ENCODE measurements around the gene ABCC9.
"Not testable (repeated sequence)": the region's sequence is repeated elsewhere in the genome, so short reads cannot be mapped to it uniquely, and the experiment has no call there.

The ABCC9 gene

DNA sequence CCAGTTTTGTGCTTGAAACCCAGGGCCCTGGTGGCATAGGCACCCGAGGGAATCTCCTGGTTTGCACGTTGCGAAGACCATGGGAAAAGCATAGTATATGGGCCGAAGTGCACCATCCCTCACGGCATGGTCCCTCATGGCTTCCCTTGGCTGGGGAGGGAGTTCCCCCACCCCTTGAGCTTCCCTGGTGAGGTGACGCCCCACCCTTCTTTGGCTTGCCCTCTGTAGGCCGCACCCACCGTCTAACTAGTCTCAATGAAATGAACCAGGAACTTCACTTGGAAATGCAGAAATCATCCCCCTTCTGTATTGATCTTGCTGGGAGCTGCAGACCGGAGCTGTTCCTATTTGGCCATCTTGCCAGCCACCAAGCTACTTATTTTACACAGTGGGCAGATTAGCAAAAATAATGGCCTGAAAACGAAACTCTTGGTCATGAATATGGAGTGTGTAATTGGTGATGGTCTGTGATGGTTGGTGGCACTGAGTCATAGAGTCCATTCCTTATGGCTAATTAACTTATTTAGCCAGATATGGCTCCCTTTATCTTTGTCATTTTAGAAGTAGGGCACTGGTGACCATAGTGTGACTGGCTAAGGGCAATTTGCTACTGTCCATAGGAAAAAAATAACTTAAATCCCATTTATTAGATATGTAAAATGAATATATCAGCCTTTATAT, 145.4 kb downstream of the ABCC9 start:
- Histone ChIP-seq H3K27me3 (ENCODE audit: insufficient read depth, low read depth) (no peaks in the 10 kb centered on the region), H3K36me3 (ENCODE audit: insufficient read depth) (no peaks in the 10 kb centered on the region), H3K9ac (no peak overlapping the region), H2AFZ (ENCODE audit: low read depth) (no peak overlapping the region), H3K4me1 (ENCODE audit: low read depth, poor library complexity, severe bottlenecking) (no peaks in the 10 kb centered on the region), H3K4me2 (no peak overlapping the region), H3K79me2 (ENCODE audit: insufficient read depth, low read depth) (no peaks in the 10 kb centered on the region), H4K20me1 (ENCODE audit: insufficient read depth) (no peaks in the 10 kb centered on the region), H3K4me3 (IDR thresholded peaks at IDR 0.05; ENCODE audit: insufficient read depth, low read depth, low read length) (no peak overlapping the region), H3K27ac (no peak overlapping the region)
- no peak for TF ChIP-seq CTCF (conservative IDR thresholded peaks at IDR 0.05; ENCODE audit: low read depth, low read length)

DNA sequence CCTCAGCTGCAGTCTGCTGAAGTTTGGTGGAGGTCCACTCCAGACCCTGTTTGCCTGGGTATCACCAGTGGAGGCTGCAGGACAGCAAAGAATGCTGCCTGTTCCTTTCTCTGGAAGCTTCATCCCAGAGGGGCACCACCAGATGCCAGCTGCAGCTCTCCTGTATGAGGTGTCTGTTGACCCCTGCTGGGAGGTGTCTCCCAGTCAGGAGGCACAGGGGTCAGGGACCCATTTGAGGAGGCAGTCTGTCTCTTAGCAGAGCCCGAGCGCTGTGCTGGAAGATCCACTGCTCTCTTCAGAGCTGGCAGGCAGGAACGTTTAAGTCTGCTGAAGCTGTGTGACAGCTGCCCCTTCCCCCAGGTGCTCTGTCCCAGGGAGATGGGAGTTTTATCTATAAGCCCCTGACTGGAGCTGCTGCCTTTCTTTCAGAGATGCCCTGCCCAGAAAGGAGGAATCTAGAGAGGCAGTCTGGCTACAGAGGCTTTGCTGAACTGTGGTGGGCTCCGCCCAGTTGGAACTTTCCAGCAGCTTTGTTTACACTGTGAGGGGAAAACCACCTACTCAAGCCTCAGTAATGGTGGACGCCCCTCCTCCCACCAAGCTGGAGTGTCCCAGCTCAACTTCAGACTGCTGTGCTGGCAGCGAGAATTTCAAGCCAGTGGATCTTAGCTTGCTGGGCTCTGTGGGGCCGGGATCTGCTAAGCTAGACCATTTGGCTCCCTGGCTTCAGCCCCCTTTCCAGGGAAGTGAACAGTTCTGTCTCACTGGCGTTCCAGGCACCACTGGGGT, 146.2 kb downstream of the ABCC9 start:
- H4K20me1 ChIP-seq (ENCODE audit: insufficient read depth); H3K79me2 ChIP-seq (ENCODE audit: insufficient read depth, low read depth); H3K4me1 ChIP-seq (ENCODE audit: low read depth, poor library complexity, severe bottlenecking); H3K27me3 ChIP-seq (ENCODE audit: insufficient read depth, low read depth); H3K4me3 ChIP-seq (IDR thresholded peaks at IDR 0.05; ENCODE audit: insufficient read depth, low read depth, low read length); H2AFZ ChIP-seq (ENCODE audit: low read depth); H3K4me2 ChIP-seq; H3K36me3 ChIP-seq (ENCODE audit: insufficient read depth); H3K9ac ChIP-seq; H3K27ac ChIP-seq: not testable (repeated sequence)

DNA sequence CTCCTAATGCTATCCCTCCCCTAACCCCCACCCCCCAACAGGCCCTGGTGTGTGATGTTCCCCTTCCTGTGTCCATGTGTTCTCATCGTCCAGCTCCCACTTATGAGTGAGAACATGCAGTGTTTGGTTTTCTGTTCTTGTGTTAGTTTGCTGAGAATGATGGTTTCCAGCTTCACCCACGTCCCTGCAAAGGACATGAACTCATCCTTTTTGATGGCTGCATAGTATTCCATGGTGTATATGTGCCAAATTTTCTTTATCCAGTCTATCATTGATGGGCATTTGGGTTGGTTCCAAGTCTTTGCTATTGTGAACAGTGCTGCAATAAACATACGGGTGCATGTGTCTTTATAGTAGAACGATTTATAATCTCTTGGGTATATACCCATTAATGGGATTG, 151.5 kb downstream of the ABCC9 start:
- not testable (repeated sequence) for H3K4me1 ChIP-seq (ENCODE audit: low read depth, poor library complexity, severe bottlenecking); H3K9ac ChIP-seq; H3K4me2 ChIP-seq; H3K27ac ChIP-seq; H4K20me1 ChIP-seq (ENCODE audit: insufficient read depth); H3K27me3 ChIP-seq (ENCODE audit: insufficient read depth, low read depth); H3K79me2 ChIP-seq (ENCODE audit: insufficient read depth, low read depth); H2AFZ ChIP-seq (ENCODE audit: low read depth); H3K4me3 ChIP-seq (IDR thresholded peaks at IDR 0.05; ENCODE audit: insufficient read depth, low read depth, low read length); H3K36me3 ChIP-seq (ENCODE audit: insufficient read depth)

DNA sequence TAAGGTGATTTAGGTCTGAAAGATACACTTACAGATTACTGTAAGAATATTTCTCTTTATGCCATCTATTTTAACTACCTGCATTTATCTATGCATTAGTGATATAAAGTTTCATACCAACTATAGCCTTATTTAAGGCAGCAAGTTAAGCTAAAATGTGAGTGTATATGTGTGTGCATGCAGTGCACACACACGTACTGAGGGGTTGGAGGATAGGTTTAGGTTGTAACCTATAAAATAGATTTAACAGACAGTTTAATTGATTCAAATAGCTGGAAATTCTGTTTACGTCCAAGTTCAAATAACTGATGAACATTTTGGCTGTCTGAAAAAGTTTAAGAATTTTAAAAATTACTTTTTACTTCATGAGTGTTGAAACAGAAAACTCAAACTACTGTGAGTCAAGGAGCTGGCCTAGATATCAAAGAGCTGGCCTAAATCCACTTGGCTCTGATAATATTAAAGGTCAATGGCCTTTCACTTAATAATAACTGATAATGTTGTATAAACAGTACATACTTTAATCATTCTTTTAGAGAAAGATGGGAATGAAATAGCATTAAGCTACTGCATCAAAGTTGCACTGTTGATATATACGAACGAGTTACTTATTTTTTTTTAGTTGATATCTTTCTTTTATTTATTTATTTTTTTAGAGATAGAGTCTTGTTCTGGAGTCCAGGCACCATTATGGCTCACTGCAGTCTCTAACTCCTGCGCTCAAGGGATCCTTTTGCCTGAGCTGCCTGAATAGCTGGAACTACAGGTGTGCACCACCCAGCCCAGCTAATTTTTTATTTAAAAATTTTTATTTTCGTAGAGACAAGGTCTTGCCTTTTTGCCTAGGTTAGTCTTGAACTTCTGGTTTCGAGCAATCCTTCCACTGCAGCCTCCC, 152.9 kb downstream of the ABCC9 start:
- Histone ChIP-seq H3K36me3 (ENCODE audit: insufficient read depth) (no peaks in the 10 kb centered on the region), H3K79me2 (ENCODE audit: insufficient read depth, low read depth) (no peaks in the 10 kb centered on the region), H4K20me1 (ENCODE audit: insufficient read depth) (no peaks in the 10 kb centered on the region), H2AFZ (ENCODE audit: low read depth) (no peak overlapping the region), H3K4me1 (ENCODE audit: low read depth, poor library complexity, severe bottlenecking) (no peaks in the 10 kb centered on the region), H3K4me2 (no peak overlapping the region), H3K9ac (no peak overlapping the region), H3K27ac (no peak overlapping the region), H3K4me3 (IDR thresholded peaks at IDR 0.05; ENCODE audit: insufficient read depth, low read depth, low read length) (no peak overlapping the region), H3K27me3 (ENCODE audit: insufficient read depth, low read depth) (no peaks in the 10 kb centered on the region)
- TF ChIP-seq CTCF (conservative IDR thresholded peaks at IDR 0.05; ENCODE audit: low read depth, low read length), result no peak

DNA sequence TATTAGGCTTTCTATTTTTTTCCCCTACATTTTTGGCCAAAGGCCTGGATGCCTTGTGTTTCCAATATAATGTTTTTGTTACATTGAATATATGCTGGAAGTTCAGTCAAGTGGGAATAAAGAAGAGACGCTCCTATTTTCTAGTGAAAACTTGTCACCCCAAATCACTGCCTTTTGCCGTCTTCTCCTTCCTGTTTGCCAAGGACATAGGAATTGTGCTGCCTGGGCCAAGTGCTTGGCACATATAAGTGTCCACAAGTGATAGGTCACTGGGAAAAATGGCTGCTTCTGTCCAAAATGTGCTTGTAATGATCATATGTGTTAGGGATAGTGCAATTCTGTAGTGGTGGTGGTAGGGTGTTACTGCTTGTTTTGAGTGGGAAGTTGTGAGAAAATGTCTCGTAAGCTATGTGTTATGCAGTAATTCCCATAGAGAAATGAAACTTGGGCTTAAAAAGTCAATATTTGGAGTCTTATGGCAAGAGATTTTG, 155.1 kb downstream of the ABCC9 start:
- H3K27ac ChIP-seq, result no peak overlapping the region
- H3K36me3 ChIP-seq (ENCODE audit: insufficient read depth), result no peaks in the 10 kb centered on the region
- H3K9ac ChIP-seq, result no peak overlapping the region
- TF ChIP-seq CTCF (conservative IDR thresholded peaks at IDR 0.05; ENCODE audit: low read depth, low read length), result no peak
- H3K79me2 ChIP-seq (ENCODE audit: insufficient read depth, low read depth), result no peaks in the 10 kb centered on the region
- H3K27me3 ChIP-seq (ENCODE audit: insufficient read depth, low read depth), result no peaks in the 10 kb centered on the region
- no peaks in the 10 kb centered on the region for H4K20me1 ChIP-seq (ENCODE audit: insufficient read depth)
- H2AFZ ChIP-seq (ENCODE audit: low read depth), result no peak overlapping the region
- no peaks in the 10 kb centered on the region for H3K4me1 ChIP-seq (ENCODE audit: low read depth, poor library complexity, severe bottlenecking)
- no peak overlapping the region for H3K4me3 ChIP-seq (IDR thresholded peaks at IDR 0.05; ENCODE audit: insufficient read depth, low read depth, low read length)
- no peak overlapping the region for H3K4me2 ChIP-seq

DNA sequence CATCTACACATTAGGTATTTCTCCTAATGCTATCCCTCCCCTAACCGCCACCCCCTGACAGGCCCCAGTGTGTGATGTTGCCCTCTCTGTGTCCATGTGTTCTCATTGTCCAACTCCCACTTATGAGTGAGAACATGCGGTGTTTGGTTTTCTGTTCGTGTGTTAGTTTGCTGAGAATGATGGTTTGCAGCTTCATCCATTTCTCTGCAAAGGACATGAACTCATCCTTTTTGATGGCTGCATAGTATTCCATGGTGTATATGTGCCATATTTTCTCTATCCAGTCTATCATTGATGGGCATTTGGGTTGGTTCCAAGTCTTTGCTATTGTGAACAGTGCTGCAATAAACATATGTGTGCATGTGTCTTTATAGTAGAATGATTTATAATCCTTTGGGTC, 158.5 kb downstream of the ABCC9 start:
- not testable (repeated sequence) for H4K20me1 ChIP-seq (ENCODE audit: insufficient read depth); H3K4me1 ChIP-seq (ENCODE audit: low read depth, poor library complexity, severe bottlenecking); H3K4me3 ChIP-seq (IDR thresholded peaks at IDR 0.05; ENCODE audit: insufficient read depth, low read depth, low read length); H3K79me2 ChIP-seq (ENCODE audit: insufficient read depth, low read depth); H3K36me3 ChIP-seq (ENCODE audit: insufficient read depth); H3K27me3 ChIP-seq (ENCODE audit: insufficient read depth, low read depth); H2AFZ ChIP-seq (ENCODE audit: low read depth); H3K9ac ChIP-seq; H3K4me2 ChIP-seq; H3K27ac ChIP-seq

Data from KMS-11 (cell line).